Limb (tissue), 2 donors: ENCODE data around the gene BCAR1.
"Not testable (repeated sequence)": the region's sequence is repeated elsewhere in the genome, so short reads cannot be mapped to it uniquely, and the experiment has no call there.

Source experiments
- DNase-seq, 2 donors: peaks; one replicate each; pipeline ENCODE4 v3.0.0-alpha.2; 2016; ENCODE audit errors: extremely low spot score in 2 of 2

The BCAR1 gene

DNA sequence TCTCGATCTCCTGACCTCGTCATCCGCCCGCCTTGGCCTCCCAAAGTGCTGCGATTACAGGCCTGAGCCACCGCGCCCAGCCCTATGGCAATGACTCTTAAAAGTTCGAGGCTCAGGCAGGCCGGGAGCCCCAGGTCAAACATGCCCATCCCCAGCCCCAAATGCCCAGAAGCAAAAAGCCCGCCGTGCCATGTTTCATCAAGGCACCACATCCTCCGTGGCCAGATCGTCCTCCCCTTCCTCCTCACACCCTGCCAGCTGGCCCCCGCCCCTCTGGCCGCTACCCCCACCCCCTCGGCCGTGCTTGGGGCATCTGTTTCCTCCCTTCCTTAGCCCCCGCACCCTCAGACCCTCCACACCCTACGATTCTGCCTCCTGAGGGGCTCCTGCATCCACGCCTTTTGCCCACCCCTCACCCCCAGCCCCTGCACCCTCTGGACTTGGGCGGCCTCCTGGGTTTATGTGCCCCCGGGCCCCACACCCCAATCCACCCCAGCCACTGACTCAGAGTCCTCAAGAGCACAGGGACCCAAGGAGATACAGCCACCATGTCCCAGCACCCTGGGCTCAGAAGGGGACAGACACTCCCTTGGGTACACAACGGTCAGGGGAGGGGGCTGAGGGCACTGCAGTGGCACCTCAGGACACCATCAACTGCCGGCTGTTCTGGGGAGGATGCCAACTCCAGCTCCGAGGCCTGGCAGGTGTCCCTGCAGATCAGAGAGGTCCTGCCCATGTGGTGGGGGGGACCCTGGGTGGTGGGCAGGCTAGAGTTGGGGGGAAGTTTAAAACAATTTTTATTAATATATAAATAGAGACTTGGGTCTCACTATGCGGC lies 25.5 kb downstream of the BCAR1 start:
- no peak for DNase-seq

DNA sequence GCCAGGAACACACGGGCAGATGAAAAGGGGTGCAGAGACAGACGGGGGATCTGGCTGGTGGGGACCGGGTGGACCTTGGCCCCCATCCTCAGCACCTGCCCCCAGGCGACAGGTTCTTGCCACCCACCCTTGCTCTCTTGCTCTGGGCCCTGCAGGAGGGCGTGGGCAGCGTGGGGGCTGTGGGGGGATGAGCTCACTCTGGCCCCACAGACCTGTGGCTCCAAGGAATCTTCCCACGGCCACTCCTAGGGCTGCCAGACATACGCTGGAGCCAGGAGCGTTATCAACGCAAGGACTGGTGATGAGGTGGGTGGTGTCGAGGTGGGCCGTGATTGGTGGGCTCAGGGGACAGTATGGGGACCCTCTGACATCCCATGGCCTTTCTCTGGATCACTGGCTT lies 26.3 kb downstream of the BCAR1 start:
- DNase-seq, result no peak

DNA sequence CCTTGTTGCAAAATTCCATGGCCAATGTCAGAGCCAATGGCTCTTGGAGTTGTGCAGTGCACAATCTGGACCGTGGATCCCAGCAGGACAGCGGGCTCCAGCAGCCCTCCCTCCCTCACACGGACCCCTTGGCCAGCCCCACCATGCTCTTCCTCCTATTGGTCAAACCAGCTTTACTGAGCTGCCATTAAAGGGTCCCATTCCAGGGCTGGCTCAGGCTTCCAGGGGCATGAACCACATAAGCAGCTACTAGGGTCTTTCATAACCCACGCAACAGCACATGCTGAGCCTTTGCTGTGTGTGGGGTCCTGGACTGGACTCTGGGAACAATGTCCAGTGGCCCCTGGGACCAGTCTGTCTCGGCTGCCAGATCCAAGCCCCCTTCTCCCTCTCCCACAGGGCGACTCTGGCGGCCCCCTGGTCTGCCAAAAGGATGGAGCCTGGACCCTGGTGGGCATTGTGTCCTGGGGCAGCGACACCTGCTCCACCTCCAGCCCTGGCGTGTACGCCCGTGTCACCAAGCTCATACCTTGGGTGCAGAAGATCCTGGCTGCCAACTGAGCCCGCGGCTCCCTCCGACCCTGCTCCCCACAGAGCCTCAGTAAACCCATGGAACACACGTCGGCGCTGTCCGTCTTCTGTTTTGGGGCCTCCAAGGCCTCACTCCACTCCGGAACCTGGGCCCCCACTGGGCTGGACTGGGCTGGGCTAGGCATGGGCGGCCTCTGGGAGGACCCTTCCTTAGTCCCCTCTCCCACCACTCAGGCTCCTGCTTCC lies 26.9 kb downstream of the BCAR1 start:
- DNase-seq, result no peak

DNA sequence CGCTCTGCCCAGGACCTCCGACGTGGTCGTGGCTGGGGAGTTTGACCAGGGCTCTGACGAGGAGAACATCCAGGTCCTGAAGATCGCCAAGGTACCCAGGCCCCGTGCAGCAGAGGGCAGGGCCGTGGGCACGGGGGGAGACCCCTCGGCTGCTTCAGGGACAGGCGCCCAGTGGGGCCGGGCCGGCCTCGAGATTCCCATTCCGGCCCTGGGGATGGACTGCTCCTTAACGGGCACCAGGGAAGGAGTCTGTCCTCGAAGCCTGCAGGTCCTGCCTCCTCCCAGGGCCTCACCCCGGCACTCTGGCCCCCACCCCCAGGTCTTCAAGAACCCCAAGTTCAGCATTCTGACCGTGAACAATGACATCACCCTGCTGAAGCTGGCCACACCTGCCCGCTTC lies 28.3 kb downstream of the BCAR1 start:
- DNase-seq, result not testable (repeated sequence)

DNA sequence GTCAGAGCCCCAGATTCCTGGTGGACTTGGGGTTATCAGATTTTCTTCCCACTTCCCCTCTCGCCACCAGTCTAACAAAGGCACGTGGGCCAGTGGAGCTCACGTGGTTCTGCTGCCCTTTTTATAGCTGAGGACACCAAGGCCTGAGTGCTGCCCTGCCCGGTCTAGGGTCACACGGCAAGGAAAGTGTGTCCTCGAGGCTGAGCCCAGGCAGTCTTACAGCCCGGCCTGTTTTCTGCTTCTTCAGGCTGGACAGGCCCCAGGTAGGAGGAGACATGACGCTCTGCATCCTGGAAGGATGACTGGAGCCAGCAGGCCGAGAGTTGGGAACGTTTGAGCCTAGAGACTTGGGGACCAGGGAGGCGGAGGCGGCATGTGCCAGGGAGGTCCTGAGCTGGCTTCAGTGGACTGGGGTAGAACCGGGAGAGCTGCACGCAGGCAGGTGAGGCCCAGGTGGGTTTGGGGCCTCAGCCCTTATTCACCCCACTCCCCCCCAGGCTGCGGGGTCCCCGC lies 29.1 kb downstream of the BCAR1 start:
- no peak for DNase-seq

DNA sequence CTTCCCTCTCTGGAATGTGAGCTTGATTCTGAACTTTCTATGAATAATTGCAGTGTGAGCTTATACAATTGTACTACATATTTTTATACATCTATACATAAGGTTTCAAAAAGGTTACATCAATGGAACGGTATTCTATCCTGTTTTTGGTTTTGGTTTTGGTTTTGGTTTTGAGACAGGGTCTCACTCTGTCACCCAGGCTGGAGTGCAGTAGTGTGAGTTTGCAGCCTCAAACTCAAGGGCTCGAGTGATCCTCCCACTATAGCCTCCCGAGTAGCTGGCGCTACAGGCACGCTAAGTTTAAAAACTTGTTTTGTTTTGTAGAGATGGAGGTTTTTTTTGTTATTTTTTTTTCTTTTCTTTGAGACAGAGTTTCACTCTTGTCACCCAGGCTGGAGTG lies 31.6 kb downstream of the BCAR1 start:
- DNase-seq, result no peak

DNA sequence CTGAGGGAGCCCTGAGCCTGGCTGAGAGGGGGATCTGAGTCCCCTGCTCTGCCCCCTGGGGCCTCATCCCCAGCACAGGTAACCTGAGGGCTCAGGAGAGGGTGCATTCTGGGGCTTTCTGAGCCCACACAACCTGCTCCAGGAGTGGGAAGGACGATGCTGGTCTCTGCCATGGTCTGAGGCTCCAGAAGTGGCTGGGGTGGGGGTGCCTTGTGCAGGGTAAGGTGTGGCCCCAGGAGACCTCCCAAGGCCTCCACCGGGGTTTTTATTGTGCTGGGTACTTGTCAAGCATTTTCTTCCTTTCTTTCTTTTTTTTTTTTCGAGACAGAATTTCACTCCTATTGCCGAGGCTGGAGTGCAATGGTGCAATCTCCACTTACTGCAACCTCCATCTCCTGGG lies 32.3 kb downstream of the BCAR1 start:
- DNase-seq, result no peak

DNA sequence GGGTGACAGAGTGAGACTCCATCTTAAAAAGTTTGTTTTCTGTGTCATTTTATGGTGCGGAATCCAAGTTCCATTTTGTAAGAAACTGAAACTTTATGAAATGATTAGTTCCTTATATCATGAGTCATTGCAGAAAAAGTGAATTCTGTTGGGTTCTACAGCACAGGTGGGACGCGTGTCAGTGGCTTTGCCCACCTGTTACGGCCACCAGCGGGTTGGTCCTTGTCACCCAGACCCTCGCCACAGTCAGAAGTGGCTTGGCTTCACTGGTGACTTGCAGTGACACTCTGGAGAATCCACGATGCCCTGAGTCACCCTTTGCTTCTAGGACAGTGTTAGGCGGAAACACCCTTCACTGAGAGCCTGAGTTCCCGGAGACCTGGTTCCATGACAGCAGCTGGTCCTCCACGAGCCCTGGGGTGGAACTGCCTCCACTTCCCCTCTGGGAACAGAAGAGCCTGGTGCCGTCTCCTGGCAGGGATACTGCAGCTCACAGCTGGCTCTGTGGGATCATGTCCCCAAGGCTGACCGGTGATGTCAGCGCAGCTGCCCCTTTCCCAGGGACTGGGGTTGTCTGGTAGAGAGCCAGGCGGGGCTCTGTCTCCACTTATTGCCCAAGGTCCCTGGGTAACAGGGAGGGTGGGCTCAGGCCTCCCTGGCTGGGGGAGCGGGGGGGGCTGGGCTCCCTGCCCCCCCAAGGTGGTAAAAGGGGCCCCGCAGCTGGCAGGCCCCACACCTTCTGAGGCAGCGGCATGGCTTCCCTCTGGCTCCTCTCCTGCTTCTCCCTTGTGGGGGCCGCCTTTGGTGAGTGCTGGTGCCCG lies 33.0 kb downstream of the BCAR1 start, which contains the start of gene CTRB1:
CTRB1 (plus strand) TSS at position 733 of the 821 bp plus-strand sequence; CDS start at position 753, 20 bp downstream.
- no peak for DNase-seq

DNA sequence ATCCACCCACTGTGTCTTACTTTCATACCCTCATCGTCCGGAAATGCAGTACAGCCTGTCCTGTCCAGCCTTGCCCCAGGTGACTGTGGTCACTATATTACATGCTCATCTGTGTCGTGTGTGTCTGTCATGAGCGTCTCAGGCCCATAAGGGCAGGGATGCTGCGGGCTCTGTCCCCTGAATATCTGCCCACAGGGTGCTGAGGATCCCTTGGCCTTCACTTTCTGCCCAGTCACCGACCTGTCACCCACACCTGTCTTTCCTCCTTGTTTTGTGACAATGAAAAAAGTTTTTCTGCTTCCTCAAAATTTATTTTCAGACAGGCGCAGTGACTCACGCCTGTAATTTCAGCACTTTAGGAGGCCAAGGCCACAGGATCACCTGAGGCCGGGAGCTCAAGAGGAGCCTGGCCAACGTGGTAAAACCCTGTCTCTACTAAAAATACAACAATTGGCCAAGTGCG lies 34.0 kb downstream of the BCAR1 start:
- DNase-seq, result no peak

DNA sequence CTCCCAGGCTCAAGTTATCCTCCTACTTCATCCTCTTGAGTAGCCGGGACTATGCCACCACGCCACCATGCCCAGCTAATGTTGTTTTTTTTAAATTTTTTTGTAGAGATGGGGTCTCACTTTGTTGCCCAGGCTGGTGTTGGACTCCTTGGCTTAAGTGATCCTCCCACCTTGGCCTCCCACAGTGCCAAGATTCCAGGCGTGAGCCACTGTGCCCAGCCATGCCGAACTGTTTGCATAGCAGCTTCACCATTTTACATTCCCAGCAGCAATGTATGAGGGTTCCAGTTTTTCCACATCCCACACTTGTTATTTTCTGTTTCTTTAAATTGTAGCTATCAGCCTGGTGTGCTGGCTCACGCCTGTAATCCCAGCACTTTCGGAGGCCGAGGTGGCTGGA lies 34.8 kb downstream of the BCAR1 start:
- no peak for DNase-seq

DNA sequence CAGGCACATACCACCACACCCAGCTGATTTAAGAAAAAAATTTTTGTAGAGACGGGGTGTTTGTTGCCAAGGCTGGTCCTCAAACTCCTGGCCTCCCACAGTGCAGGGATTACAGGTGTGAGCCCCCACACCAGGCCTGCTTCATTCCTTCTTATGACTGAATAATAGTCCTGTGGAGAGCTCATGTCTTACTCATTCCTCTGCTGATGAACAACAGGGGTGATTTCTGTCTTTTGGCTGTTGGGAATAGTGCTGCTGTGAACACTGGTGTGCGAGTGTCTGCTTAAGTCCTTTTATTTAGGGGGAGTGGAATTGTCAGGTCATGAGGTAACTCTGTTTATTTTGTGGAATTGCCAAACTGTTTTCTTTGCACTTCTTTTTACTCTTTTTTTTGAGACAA lies 35.3 kb downstream of the BCAR1 start:
- DNase-seq, result no peak

DNA sequence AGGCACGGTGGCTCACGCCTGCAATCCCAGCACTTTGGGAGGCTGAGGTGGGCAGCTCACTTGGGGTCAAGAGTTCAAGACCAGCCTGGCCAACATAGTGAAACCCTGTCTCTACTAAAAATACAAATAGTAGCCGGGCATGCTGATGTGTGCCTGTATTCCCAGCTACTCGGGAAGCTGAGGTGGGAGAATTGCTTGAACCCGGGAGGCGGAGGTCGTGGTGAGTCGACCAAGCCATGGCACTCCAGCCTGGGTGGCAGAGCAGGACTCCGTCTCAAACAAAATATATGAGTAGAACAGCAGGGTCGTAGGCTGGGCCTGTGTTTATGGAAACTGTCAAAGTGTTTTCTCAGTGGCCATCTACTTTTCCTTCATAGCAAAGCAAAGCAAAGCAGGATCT lies 40.1 kb downstream of the BCAR1 start:
- DNase-seq, result not testable (repeated sequence)

DNA sequence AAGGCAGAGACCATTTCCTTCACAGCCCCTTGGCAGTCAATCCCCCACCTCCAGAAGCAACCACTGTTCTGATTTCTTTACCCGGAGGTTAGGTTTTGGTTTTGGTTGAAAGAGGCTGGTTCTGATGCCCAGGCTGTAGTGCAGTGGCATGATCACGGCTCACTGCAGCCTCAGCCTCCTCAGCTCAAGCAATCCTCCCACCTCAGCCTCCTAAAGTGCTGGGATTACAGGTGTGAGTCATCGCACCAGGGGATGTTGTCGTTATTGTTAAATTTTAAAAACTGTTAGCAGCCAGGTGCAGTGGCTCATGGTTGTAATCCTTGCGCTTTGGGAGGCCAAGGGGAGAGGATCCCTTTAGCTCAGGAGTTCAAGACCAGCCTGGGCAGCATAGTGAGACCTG lies 41.5 kb downstream of the BCAR1 start:
- no peak for DNase-seq

DNA sequence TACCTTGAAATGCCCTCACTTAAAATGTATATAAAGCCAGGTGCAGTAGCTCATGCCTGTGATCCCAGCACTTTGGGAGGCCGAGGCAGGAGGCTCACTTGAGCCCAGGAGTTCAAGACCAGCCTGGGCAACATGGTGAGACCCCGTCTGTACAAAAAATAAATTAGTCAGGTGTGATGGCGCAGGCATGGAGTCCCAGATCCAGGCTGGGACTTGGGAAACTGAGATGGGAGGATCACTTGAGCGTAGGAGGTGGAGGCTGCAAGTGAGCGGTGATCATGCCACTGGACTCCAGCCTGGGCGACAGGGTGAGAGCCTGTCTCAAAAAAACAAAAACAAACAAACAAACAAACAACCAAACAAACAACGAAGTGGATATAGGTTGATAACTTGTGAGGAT lies 41.9 kb downstream of the BCAR1 start:
- DNase-seq, result not testable (repeated sequence)

DNA sequence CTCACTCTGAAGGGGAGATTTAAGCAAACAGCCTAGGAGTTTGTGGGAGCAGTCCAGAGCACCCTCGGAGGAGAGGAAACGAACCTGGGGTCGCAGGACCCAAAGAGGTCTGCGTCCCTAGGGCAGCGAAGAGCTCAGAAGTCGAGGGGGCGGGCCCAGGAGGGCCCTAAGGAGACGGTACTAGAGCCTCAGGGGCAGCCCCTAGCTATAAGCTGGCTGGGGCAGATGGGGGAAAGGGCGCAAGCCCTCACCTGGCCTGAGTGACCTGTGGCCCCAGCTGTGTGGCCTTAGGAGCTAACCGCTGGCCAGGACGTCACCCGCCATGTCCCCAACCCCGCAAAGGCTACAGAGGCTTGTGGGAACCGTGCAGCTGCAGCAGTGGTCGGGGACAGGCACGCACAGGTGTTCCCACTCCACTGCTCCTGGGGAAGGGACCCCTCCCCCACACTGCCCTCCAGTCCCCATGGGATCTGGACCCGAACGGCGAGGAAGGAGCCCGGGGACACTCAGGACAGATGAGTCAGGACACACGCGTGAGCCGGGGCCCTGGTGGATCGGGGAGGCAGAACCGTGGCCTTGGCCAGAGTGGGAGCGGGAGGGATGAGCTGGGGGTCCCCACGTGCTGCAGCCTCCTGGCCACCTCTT lies 42.4 kb downstream of the BCAR1 start:
- no peak for DNase-seq

DNA sequence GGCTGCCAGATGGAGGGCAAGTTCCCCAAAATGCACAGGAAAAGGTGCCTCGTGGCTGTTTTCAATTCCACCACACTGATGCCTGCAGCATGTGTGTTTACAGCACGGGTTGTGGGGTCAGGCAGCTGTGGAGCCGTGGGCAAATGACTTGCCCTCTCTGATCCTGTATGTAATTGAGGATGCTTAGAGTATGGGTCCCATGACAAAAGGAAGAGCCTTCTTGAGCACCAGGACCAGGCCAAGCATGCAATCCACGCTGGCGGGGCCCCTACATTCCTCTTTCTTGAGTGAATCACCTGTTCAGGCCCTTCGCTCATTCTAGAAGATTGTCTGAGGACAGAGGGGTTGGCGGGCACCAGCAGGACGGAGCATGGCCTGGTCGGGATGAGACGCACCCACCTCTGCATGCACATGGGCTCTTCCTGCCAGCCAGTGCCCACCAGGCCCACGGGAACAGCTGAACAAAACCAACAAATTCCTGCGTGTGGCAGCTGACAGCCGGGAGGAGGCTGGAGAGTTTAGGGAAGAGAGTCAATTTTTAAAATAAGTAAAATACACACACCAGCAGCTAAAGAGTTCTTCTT lies 43.1 kb downstream of the BCAR1 start:
- DNase-seq, result no peak

DNA sequence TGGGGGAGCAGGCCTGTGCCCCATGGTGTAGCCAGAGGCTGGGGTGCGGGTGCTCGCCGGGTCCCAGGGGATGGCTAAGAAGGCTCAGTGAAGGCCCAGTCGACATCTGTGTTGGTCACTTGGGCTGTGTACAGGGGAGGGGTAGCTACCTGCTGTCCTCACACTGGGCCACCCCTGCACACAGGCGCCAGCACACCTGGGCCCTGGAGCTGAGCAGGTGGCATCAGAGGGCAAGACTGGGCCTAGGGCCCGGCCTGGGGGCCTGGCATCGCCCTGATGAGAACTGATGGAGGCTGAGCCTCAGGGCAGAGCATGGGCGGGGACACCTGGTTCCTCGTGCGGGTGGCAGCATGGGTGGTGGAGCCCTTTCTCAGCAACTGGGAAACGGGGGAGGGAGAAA lies 43.6 kb downstream of the BCAR1 start:
- no peak for DNase-seq

DNA sequence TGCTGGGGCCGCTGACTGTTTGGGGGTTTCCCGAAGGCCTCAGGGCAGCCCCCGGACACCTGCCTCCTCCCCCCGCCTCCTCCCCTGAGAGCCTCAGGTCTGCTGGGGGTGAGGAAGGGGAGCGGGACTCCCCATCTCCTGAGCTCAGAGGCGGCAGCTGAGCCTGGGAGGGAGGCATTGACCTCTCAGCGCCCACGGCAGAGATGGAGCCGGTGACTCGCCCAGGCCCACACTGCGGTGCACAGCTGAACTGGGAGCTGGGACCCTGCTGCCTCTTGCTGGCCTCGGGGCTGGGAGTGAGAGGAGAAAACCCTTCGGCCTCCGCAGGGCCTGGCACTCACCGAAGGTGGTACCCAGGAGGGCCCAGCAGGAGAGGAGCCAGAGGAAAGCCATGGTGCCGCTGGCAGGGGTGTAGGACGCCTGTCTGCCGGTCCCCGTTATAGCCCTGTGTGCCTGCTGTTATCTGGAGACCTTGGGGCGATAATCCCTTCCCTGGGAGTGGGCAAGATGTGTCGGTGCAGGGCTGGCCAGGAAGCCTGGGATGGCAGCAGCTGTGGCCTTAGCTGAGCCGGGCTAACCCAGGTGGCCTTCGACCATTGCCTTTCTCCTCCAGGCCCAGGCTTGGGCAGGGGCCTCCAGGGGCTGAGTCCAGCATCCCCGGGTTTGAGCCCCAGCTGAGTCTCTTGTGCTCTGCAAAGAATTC lies 44.5 kb downstream of the BCAR1 start, which contains the start of gene CTRB2:
CTRB2 (minus strand) TSS at position 413 of the 703 bp plus-strand sequence; CDS start at position 393, 20 bp downstream.
- no peak for DNase-seq

DNA sequence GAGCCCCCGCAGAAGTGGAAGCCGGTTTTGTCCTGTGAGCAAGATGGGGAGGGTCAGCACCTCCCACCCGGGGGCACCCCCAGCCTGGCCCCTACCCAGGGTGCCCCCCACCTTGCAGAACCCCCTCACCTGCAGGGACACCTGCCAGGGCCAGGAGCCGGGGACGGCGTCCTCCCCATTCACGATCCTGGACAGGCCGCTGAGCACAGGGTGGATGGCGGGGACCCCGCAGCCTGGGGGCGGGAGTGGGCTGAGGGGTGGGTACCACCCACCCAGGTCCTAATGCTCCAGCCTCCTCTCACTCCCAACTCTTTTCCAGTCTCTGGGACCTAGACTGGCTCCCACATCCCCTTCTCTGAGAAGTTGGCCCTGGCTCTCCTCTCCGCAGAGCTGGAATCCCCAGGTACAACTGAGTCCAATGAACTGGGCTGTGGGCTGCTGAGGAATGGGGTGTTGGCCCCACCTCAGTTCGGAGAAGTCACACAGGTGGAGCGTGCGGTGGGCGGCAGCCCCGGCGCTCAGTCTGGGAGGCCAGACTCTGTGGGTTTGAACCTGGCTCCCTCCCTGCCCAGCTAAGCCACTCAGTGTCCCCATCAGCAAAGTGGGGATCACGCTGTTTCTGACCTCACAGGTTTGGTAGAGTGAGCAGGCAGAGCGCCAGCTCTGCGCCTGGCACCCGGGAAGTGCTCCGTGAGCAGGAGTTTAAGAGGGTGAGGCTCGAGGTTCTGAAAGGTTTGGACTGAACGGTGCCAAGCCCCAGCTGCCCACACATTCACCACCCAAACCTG lies 45.3 kb downstream of the BCAR1 start:
- DNase-seq, result not testable (repeated sequence)
